22Rv1 (cell line): ENCODE data around the gene NSD1.

Experiments used
- ZFX ChIP-seq: fragments of 450-650 bp; IDR thresholded peaks from 2 replicates; pipeline ENCODE4 v1.6.1; 2017; ENCODE audit warnings: antibody characterized with exemption, borderline replicate concordance
- TF ChIP-seq, protein P1 (sequence below): fragments of 450-650 bp; IDR thresholded peaks from 2 replicates; pipeline ENCODE4 v1.5.1; 2017; ENCODE audit warnings: mild to moderate bottlenecking

- TF ChIP-seq, protein P1, sequence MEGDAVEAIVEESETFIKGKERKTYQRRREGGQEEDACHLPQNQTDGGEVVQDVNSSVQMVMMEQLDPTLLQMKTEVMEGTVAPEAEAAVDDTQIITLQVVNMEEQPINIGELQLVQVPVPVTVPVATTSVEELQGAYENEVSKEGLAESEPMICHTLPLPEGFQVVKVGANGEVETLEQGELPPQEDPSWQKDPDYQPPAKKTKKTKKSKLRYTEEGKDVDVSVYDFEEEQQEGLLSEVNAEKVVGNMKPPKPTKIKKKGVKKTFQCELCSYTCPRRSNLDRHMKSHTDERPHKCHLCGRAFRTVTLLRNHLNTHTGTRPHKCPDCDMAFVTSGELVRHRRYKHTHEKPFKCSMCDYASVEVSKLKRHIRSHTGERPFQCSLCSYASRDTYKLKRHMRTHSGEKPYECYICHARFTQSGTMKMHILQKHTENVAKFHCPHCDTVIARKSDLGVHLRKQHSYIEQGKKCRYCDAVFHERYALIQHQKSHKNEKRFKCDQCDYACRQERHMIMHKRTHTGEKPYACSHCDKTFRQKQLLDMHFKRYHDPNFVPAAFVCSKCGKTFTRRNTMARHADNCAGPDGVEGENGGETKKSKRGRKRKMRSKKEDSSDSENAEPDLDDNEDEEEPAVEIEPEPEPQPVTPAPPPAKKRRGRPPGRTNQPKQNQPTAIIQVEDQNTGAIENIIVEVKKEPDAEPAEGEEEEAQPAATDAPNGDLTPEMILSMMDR = no peak
- no peak for TF ChIP-seq ZFX
These were observed 35.0 kb upstream of the NSD1 start for GRCh38 chr5:177098470-177099141.
